ENCODE measurements around the gene UBN1.

Gene UBN1

DNA sequence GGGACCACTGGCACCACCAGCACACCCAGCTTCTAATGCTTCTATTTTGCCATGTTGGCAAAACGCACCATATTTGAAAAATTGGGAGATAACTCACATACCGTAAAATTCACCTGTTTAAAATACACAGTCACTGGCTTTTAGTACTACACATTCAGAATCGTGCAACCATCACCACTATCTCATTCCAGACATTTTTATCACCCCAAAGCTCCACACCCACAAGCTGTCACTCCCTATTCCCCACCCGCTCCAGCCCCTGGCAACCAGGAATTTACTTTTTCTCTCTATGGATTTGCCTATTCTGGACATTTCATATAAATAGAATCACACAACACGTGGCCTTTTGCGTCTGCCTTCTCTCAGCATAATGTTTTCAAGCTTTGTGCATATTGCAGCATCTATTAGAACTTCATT is 64.7 kb downstream of the UBN1 start:
- Histone ChIP-seq H3K9me3 (replicated peaks in 1 of 11) (no peaks in the 10 kb centered on the region), H3K4me2 (no peak overlapping the region), H3K9ac (no peak overlapping the region), H3K36me3 (no peaks in the 10 kb centered on the region), H3K4me3 (no peak overlapping the region), H3K4me1 (peaks cover 15 to 30% (median 26%) of the 10 kb centered on the region in 10 experiments; a peak in 19 of 20 replicates), H3K27ac (no peak overlapping the region), H4K20me1 (peaks cover 0 to 16% (median 9%) of the 10 kb centered on the region in 11 experiments; a peak in 12 of 22 replicates), H3K27me3 (peaks cover 0 to 9% (median 0%) of the 10 kb centered on the region in 11 experiments; a peak in 3 of 22 replicates)
- no peak for TF ChIP-seq Cebpa-rat (IDR thresholded peaks at IDR 0.05)

DNA sequence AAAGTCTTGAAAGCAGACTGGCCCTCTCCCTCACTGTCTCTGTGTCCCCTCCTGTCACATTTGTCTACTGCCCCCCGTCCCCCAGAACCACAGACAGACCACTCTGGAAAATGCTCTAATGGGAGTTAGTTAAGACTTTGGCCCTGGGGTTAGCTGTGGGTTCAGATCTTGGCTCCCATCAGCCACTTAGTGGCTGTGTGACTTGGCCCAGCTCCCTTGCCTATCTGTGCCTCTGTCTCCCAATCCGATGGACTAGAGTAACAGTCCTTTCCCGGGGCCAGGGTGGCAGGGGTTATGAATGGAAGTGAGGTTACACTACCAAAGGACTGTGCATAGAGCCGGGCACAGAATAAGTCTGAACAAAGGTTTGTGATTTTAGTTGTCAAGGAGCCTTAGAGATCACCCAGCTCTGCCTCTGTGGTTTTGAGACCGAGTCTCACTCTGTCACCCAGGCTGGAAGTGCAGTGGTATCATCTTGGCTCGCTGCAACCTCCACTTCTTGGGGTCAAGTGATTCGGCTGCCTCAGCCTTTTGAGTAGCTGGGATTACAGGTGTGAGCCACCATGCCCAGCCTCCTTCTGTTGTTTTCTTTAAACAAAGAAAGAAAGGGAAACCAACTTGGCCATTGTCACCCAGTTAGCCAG is 66.0 kb downstream of the UBN1 start:
- H3K4me1 ChIP-seq: peaks cover 15 to 30% (median 26%) of the 10 kb centered on the region in 10 experiments; a peak in 19 of 20 replicates

DNA sequence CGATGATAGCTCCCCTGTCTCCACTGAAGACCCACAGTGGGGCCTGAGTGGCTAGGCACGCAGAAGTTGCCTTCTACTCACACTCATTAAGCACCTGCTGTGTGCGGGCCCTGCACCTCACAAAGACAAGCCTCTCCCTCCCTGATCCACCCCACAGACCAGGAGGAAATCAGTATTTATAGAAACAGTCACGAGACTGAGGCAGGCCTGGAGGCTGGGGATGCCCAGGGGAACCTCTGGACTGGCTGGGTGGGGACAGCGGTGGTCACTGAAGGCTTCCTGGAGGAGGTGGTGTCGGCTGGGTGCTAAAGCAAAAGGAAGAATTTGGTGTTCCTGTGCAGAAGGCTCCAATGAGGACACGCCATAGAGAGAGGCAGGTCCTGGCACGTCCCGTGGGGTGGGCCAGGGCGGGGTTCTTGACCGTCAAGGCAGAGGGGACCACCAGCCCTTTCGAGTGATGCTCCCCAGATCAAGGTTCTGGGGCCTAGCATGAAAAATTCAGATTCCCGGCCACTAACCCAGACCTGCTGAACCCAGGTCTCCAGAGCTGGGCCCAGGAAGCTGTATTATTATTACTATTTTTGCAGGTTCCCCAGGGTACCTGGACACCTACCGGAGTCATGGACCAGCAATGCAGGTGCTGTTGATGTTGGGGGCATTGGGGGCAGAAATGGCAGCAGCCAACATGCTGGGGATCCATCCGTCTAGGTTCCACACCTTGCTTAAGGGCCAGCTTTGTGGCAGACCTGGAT is 66.7 kb downstream of the UBN1 start:
- no peak for TF ChIP-seq Cebpa-rat (IDR thresholded peaks at IDR 0.05)
- no peak overlapping the region for H3K27ac ChIP-seq
- peaks cover 0 to 9% (median 0%) of the 10 kb centered on the region in 11 experiments; a peak in 5 of 22 replicates for H3K27me3 ChIP-seq
- peaks cover 0 to 17% (median 9%) of the 10 kb centered on the region in 11 experiments; a peak in 12 of 22 replicates for H4K20me1 ChIP-seq
- H3K4me3 ChIP-seq: no peak overlapping the region
- H3K9ac ChIP-seq: no peak overlapping the region
- no peaks in the 10 kb centered on the region for H3K36me3 ChIP-seq
- peaks cover 15 to 30% (median 26%) of the 10 kb centered on the region in 10 experiments; a peak in 19 of 20 replicates for H3K4me1 ChIP-seq
- no peaks in the 10 kb centered on the region for H3K9me3 ChIP-seq (replicated peaks in 1 of 11)
- H3K4me2 ChIP-seq: peak overlapping the region; percentile 27 to 89 (median 68); a peak in 20 of 22 replicates

More for the DNA sequence above, 66.0 kb downstream of the UBN1 start:
- Histone ChIP-seq H3K4me3 (no peak overlapping the region), H3K4me2 (peak overlapping the region; percentile 13 to 89 (median 61); a peak in 16 of 22 replicates), H4K20me1 (peaks cover 0 to 16% (median 9%) of the 10 kb centered on the region in 11 experiments; a peak in 12 of 22 replicates), H3K27ac (no peak overlapping the region), H3K27me3 (peaks cover 0 to 9% (median 0%) of the 10 kb centered on the region in 11 experiments; a peak in 5 of 22 replicates), H3K36me3 (no peaks in the 10 kb centered on the region), H3K9ac (no peak overlapping the region), H3K9me3 (replicated peaks in 1 of 11) (no peaks in the 10 kb centered on the region)
- no peak for TF ChIP-seq Cebpa-rat (IDR thresholded peaks at IDR 0.05)

DNA sequence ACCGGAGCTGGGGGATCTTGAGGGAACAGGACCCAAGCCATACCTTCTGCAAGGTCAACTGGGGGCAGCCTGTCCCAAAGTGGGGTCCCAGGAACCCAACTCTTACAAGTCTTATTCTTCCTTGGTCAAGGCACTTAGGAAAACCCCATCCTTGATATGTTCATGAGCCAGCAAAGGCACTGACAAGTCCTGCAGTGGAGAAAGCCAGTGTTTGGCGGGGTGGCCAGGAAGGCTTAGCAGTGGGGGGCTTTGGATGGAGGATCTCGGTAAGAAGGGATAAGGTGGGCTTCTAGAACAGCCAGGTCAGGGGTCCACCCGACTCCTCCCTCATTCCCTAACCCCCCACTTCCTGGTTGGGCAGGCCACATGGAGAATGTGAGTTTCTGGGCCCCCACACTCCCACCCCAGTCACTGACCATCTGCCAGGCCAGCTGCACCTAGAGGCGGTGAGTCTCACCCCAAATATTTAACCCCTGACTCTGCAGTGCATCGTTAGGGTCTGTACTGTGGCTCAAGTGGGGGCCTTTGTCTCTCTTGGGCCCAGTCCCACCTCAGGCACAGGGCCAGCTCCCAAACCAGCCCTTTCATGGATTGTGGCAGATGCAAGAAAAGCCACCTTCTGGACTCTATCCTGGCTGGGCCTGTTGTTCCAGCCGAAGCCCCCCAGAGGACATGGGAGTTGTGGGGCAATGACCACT is 67.4 kb downstream of the UBN1 start:
- peak overlapping the region; percentile 11 to 89 (median 68); a peak in 20 of 22 replicates for H3K4me2 ChIP-seq
- no peaks in the 10 kb centered on the region for H3K36me3 ChIP-seq
- H4K20me1 ChIP-seq: peaks cover 0 to 18% (median 9%) of the 10 kb centered on the region in 11 experiments; a peak in 12 of 22 replicates
- H3K27me3 ChIP-seq: peaks cover 0 to 9% (median 0%) of the 10 kb centered on the region in 11 experiments; a peak in 5 of 22 replicates
- peaks cover 15 to 30% (median 26%) of the 10 kb centered on the region in 10 experiments; a peak in 19 of 20 replicates for H3K4me1 ChIP-seq
- no peak for TF ChIP-seq Cebpa-rat (IDR thresholded peaks at IDR 0.05)
- H3K9ac ChIP-seq: peak overlapping the region in 4 of 11 experiments; percentile 0 to 31 (median 14); a peak in 2 of 22 replicates
- peak overlapping the region in 3 of 11 experiments; percentile 8 to 53 (median 43); a peak in 6 of 22 replicates for H3K27ac ChIP-seq
- no peaks in the 10 kb centered on the region for H3K9me3 ChIP-seq (replicated peaks in 1 of 11)
- H3K4me3 ChIP-seq: no peak overlapping the region

DNA sequence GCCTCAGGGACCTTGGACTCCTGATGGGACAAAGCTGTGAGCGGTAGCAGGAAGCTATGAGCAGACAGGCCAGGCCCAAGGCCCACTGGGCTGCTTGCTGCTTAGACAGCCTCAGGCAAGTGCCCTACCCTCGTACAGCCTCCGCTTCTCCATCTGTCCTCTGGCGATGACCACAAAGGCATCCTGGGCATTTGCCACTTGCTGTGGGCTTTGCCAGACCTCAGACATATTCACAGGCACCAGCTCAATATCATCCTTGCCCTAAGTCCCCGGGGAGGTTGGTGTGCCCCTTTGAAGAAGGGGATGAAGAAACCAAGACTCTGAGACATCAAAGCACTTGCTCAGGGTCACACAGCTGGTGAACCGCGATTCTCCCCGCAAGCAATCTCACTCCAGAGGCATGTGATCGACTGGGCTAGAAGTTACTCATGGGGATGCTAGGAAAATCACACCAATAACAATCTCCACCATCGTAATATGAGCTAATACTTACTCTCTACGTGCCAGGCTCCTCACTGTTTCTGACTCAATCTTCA is 68.0 kb downstream of the UBN1 start:
- peak overlapping the region in 3 of 11 experiments; percentile 8 to 53 (median 43); a peak in 6 of 22 replicates for H3K27ac ChIP-seq
- no peak overlapping the region for H3K4me3 ChIP-seq
- H3K4me2 ChIP-seq: peak overlapping the region; percentile 11 to 89 (median 68); a peak in 20 of 22 replicates
- H3K36me3 ChIP-seq: no peaks in the 10 kb centered on the region
- H3K9me3 ChIP-seq (replicated peaks in 1 of 11): no peaks in the 10 kb centered on the region
- H4K20me1 ChIP-seq: peaks cover 0 to 18% (median 9%) of the 10 kb centered on the region in 11 experiments; a peak in 12 of 22 replicates
- H3K9ac ChIP-seq: peak overlapping the region in 4 of 11 experiments; percentile 0 to 31 (median 14); a peak in 2 of 22 replicates
- TF ChIP-seq Cebpa-rat (IDR thresholded peaks at IDR 0.05): peak in 5 of 11 experiments; percentile 11 to 80 (median 40); a peak in 7 of 22 replicates
- H3K27me3 ChIP-seq: peaks cover 0 to 9% (median 0%) of the 10 kb centered on the region in 11 experiments; a peak in 5 of 22 replicates
- peaks cover 15 to 30% (median 26%) of the 10 kb centered on the region in 10 experiments; a peak in 19 of 20 replicates for H3K4me1 ChIP-seq

DNA sequence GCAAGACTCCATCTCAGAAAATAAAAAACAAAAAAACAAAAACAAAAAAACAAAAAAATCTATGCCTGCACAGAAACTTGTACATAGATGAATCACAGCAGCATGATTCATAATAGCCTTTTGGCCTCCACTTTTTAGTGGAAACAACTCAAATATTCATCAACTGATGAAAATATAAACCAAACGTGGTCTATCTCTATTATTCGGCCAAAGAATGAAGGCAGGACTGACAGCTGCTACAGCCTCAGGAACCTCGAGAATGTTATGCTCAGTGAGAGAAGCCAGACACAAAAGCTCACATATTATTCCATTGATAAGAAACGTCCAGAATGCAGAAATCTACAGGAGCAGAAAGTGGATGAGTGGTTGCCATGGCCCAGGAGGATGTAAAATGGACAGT is 69.8 kb downstream of the UBN1 start:
- H3K27ac ChIP-seq: no peak overlapping the region
- peaks cover 15 to 30% (median 26%) of the 10 kb centered on the region in 10 experiments; a peak in 19 of 20 replicates for H3K4me1 ChIP-seq
- H3K9ac ChIP-seq: no peak overlapping the region
- no peaks in the 10 kb centered on the region for H3K9me3 ChIP-seq (replicated peaks in 1 of 11)
- H4K20me1 ChIP-seq: peaks cover 0 to 18% (median 9%) of the 10 kb centered on the region in 11 experiments; a peak in 12 of 22 replicates
- H3K4me2 ChIP-seq: no peak overlapping the region
- no peak for TF ChIP-seq Cebpa-rat (IDR thresholded peaks at IDR 0.05)
- H3K4me3 ChIP-seq: no peak overlapping the region
- no peaks in the 10 kb centered on the region for H3K36me3 ChIP-seq
- peaks cover 0 to 9% (median 0%) of the 10 kb centered on the region in 11 experiments; a peak in 5 of 22 replicates for H3K27me3 ChIP-seq

DNA sequence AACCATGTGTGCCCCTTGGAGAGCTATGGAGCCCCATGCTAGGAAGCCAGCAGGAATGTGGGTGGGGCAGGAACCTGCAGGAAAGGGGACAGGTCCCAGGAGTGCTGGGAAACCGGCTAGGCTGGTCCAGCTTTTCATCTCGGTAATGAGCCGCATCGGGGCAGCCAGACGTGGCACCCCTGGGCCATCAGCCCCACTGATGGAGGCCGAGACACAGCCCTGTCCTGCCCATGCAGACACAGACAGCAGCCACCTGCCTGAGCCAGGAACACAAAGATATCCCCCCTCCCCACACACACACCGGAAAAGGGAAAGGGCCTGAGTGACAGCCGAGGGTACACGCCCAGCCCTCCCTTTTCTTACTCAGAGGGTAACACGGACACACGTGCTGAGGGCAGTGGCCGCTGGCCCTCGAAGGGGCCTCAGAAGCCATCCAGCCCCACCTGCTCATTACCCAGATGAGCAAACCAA is 71.5 kb downstream of the UBN1 start:
- no peak overlapping the region for H3K9ac ChIP-seq
- H3K4me1 ChIP-seq: peaks cover 11 to 23% (median 21%) of the 10 kb centered on the region in 10 experiments; a peak in 19 of 20 replicates
- H4K20me1 ChIP-seq: peaks cover 0 to 14% (median 9%) of the 10 kb centered on the region in 11 experiments; a peak in 11 of 22 replicates
- no peak overlapping the region for H3K4me2 ChIP-seq
- no peak overlapping the region for H3K4me3 ChIP-seq
- no peak for TF ChIP-seq Cebpa-rat (IDR thresholded peaks at IDR 0.05)
- H3K9me3 ChIP-seq (replicated peaks in 1 of 11): no peaks in the 10 kb centered on the region
- peaks cover 0 to 5% (median 0%) of the 10 kb centered on the region in 11 experiments; a peak in 4 of 22 replicates for H3K27me3 ChIP-seq
- no peaks in the 10 kb centered on the region for H3K36me3 ChIP-seq
- H3K27ac ChIP-seq: no peak overlapping the region

DNA sequence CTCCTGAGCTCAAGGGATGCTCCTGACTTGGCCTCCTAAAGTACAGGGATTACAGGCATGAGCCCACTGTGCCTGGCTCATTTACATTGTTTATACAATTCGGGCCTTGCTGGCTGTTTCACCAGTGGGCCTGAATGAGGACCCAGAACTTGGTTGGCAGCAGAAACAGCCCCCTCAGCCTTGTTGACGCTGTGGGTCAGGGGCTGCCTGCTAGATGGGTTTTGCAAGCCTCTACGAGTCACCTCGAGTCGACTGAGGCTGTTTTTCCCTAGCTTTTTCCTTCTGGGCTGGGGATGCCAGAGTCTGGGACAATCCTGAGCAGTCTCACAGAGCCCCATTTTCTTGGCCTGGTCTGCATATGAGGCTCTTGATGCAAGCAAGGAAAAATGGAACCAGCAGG is 73.5 kb downstream of the UBN1 start:
- Histone ChIP-seq H3K4me1 (peaks cover 0 to 9% (median 2%) of the 10 kb centered on the region in 10 experiments; a peak in 13 of 20 replicates), H3K9me3 (replicated peaks in 1 of 11) (peaks cover under 1 to 4% (median 3%) of the 10 kb centered on the region in 11 experiments; a peak in 17 of 22 replicates), H4K20me1 (peaks cover 0 to 6% (median 0%) of the 10 kb centered on the region in 11 experiments; a peak in 2 of 22 replicates), H3K27me3 (peaks cover 0 to 5% (median 0%) of the 10 kb centered on the region in 11 experiments; a peak in 3 of 22 replicates), H3K27ac (no peak overlapping the region), H3K36me3 (no peaks in the 10 kb centered on the region), H3K4me2 (no peak overlapping the region), H3K9ac (no peak overlapping the region), H3K4me3 (no peak overlapping the region)
- TF ChIP-seq Cebpa-rat (IDR thresholded peaks at IDR 0.05): no peak
